A549 (cell line): ENCODE measurements around the gene CHID1. TPM values are rescaled to one million over a fixed set of nuclear protein-coding genes. Genes with fewer than 3 reads are reported as not detected.

ENCODE experiments used
- ATAC-seq, 2 experiments: fragments of 200-7000 bp in 1 of 2; fragments of >200 bp in 1 of 2; cut with Nextera tagmentation in 1 of 2; cut with Tn5 transposase in 1 of 2; 3 replicates each; pipeline versions ENCODE4 v1.8.0 to v1.9.1; 2018 to 2020; ENCODE audit warnings: mild to moderate bottlenecking in 1 of 2, moderate library complexity in 1 of 2
- CTCF ChIA-PET: fragments of 300-600 bp; sonication (Branson Sonifier 250); formaldehyde crosslinking; extraction: SDS; loops from one replicate; lab custom pipeline; 2021; ENCODE audit warnings: antibody characterized with exemption, inconsistent platforms; lab: Yijun Ruan, JAX
- POLR2A ChIA-PET: fragments of 350-600 bp; formaldehyde crosslinking; extraction: SDS; loops from one replicate; lab custom pipeline; 2021; ENCODE audit warnings: antibody characterized with exemption, inconsistent platforms; lab: Yijun Ruan, JAX
- DNase-seq, 2 experiments: peaks; one replicate each; pipeline versions ENCODE4 v3.0.0 to v3.0.0-alpha.2; 2011 to 2016; ENCODE audit warnings: low read depth in 1 of 2, low spot score in 1 of 2
- FAIRE-seq: peaks from 2 replicates; lab custom pipeline; 2011; peaks lifted over from hg19 to GRCh38; lab: Jason Lieb, UNC
- H3K27ac ChIP-seq, 2 experiments: fragments of >200 bp; sonication (Bioruptor Twin); formaldehyde crosslinking; 3 replicates each; pipeline ENCODE4 v1.5.1; 2016 to 2017
- H3K4me1 ChIP-seq: fragments of >200 bp; sonication (Bioruptor Twin); formaldehyde crosslinking; 3 replicates; pipeline ENCODE4 v1.6.1; 2016
- H3K4me2 ChIP-seq: fragments of >200 bp; sonication (Bioruptor Twin); formaldehyde crosslinking; 3 replicates; pipeline ENCODE4 v1.6.1; 2016
- H3K4me3 ChIP-seq: fragments of >200 bp; sonication (Bioruptor Twin); formaldehyde crosslinking; 3 replicates; pipeline ENCODE4 v1.5.1; 2016
- H3K9me3 ChIP-seq: fragments of >200 bp; sonication (Bioruptor Twin); formaldehyde crosslinking; 3 replicates; pipeline ENCODE4 v1.6.1; 2016
- ATOH8 ChIP-seq: fragments of 250-450 bp; sonication (Bioruptor Pico); IDR thresholded peaks from 2 replicates; pipeline ENCODE4 v1.5.0; 2020; ENCODE audit warnings: low read depth, mild to moderate bottlenecking, moderate library complexity
- BHLHE40 ChIP-seq: IDR thresholded peaks from 2 replicates; pipeline ENCODE4 v1.6.1; 2012; ENCODE audit warnings: low read depth, low read length, inconsistent platforms
- CTCF ChIP-seq: fragments of >200 bp; sonication (Bioruptor Twin); formaldehyde crosslinking; IDR thresholded peaks from 3 replicates; pipeline ENCODE4 v1.5.1; 2016
- ESRRA ChIP-seq: fragments of 150-350 bp; IDR thresholded peaks from 2 replicates; pipeline ENCODE4 v1.6.1; 2014; ENCODE audit warnings: mild to moderate bottlenecking, low read length, borderline replicate concordance
- FOSL2 ChIP-seq, 2 experiments: fragments of 450-650 bp in 1 of 2; fragments of >200 bp in 1 of 2; sonication (Bioruptor Twin) in 1 of 2; formaldehyde crosslinking; IDR thresholded peaks; 2 replicates each; pipeline versions ENCODE4 v1.5.0 to v1.6.1; 2016 to 2020; ENCODE audit warnings: mild to moderate bottlenecking in 1 of 2, moderate library complexity in 1 of 2
- GATA3 ChIP-seq: IDR thresholded peaks from 2 replicates; pipeline ENCODE4 v1.6.1; 2012; ENCODE audit warnings: borderline replicate concordance
- HOXB5 ChIP-seq: fragments of 250-450 bp; sonication (Bioruptor Pico); IDR thresholded peaks from 2 replicates; pipeline ENCODE4 v1.5.0; 2020; ENCODE audit warnings: mild to moderate bottlenecking, moderate library complexity
- JUN ChIP-seq, 2 experiments: fragments of >200 bp; sonication (Bioruptor Twin); formaldehyde crosslinking; IDR thresholded peaks; 2 replicates in 1 of 2; 3 replicates in 1 of 2; pipeline ENCODE4 v1.6.1; 2016 to 2017
- MAZ ChIP-seq: fragments of 150-350 bp; IDR thresholded peaks from 2 replicates; pipeline ENCODE4 v1.6.1; 2014; ENCODE audit warnings: antibody characterized with exemption, low read depth, low read length, borderline replicate concordance
- PBX3 ChIP-seq: IDR thresholded peaks from 2 replicates; pipeline ENCODE4 v1.6.1; 2012
- POLR2A ChIP-seq: IDR thresholded peaks from 2 replicates; pipeline ENCODE4 v1.6.1; 2012; ENCODE audit warnings: mild to moderate bottlenecking, low read length
- SREBF2 ChIP-seq: fragments of 450-650 bp; IDR thresholded peaks from 2 replicates; pipeline ENCODE4 v1.6.1; 2014; ENCODE audit warnings: mild to moderate bottlenecking, moderate library complexity
- ZSCAN20 ChIP-seq: fragments of 250-450 bp; sonication (Bioruptor Pico); IDR thresholded peaks from 2 replicates; pipeline ENCODE4 v1.8.0; 2022; ENCODE audit warnings: mild to moderate bottlenecking, moderate library complexity
- WGBS: methylation state at CpG from one replicate; pipeline ENCODE4 v1.1.6; 2017; ENCODE audit errors: missing lambda C conversion rate; 5-methylcytosine and 5-hydroxymethylcytosine counted together
- polyA plus RNA-seq, 4 experiments: library from polyadenylated mRNA; depleted of rRNA in 3 of 4; stranded (reverse); fragments of >200 nt; fragmentation: RNase III in 1 of 4; extraction: RNeasy Plus Mini Kit Qiagen cat#74134 plus additional on column Dnase treatment in 1 of 4; gene quantifications; 2 replicates in 3 of 4; 3 replicates in 1 of 4; pipeline ENCODE4 v1.2.3, GENCODE V29; 2011 to 2017

The CHID1 gene
- polyA plus RNA-seq, 2 of the 4 experiments (the other 2 are of a cell fraction), result 53.8 to 70.6 TPM

DNA sequence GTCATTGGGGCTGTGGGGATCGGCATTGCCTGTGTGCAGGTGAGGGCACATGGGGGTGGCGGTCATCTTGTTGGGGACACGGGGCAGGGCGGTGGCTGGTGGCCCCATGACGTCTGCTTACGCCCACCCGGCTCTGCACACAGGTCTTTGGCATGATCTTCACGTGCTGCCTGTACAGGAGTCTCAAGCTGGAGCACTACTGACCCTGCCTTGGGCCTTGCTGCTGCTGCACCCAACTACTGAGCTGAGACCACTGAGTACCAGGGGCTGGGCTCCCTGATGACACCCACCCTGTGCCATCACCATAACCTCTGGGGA is 72.7 kb downstream of the CHID1 start:
- no peak for TF ChIP-seq MAZ
- peak in 1 of 2 experiments; percentile 27; a peak in 1 of 5 replicates for TF ChIP-seq JUN (IDR thresholded peaks at IDR 0.05)
- TF ChIP-seq GATA3, result peak; percentile 2; the same call in 1 of the 2 replicates
- ChIA-PET CTCF (interaction anchor here (1.4 to 3.7 kb wide), 3 partner anchors 10 to 22 kb away, joined by 3 to 21 read pairs (median 4); no protein-coding TSS in a partner anchor), POLR2A (interaction anchor here (3.4 kb wide), 1 partner anchor 18 kb away, joined by 16 read pairs; the partner anchor contains the start of gene PNPLA2)
- Histone ChIP-seq H3K4me2 (peak overlapping the region; percentile 92), H3K27ac (peak overlapping the region; percentile 61 to 99), H3K9me3 (no peaks in the 10 kb centered on the region), H3K4me3 (no peak overlapping the region), H3K4me1 (peaks cover 66% of the 10 kb centered on the region)
- DNase-seq (no peak), FAIRE-seq (no peak), ATAC-seq (no peak)
- 66% methylated on average over 8 of the region's 8 CpGs for WGBS

GRCh38 chr11:837189-837989 is 73.2 kb downstream of the CHID1 start:
- DNase-seq (no peak), FAIRE-seq (no peak), ATAC-seq (peak in 1 of 2 experiments; percentile 0; a peak in 1 of 6 replicates)
- Histone ChIP-seq H3K4me3 (no peak overlapping the region), H3K4me2 (peak overlapping the region; percentile 92), H3K4me1 (peaks cover 66% of the 10 kb centered on the region), H3K27ac (peak overlapping the region; percentile 47 to 99; a peak in 5 of 6 replicates), H3K9me3 (no peaks in the 10 kb centered on the region)
- no peak for TF ChIP-seq HOXB5 (CRISPR knock-in tag)
- TF ChIP-seq POLR2A, result peak; percentile 28; the same call in 1 of the 2 replicates
- no peak for TF ChIP-seq BHLHE40
- no peak for TF ChIP-seq ZSCAN20 (CRISPR knock-in tag)
- TF ChIP-seq JUN (IDR thresholded peaks at IDR 0.05), result 0 out of 5 replicates have a peak, but pooled peaks have one; percentile 6 to 28
- TF ChIP-seq CTCF, result no peak
- no peak for TF ChIP-seq SREBF2
- TF ChIP-seq GATA3, result peak; percentile 4; the same call in 1 of the 2 replicates
- TF ChIP-seq ATOH8 (CRISPR knock-in tag), result no peak
- TF ChIP-seq FOSL2 (IDR thresholded peaks at IDR 0.05), result no peak
- TF ChIP-seq FOSL2 (CRISPR knock-in tag; IDR thresholded peaks at IDR 0.05), result no peak
- ChIA-PET CTCF (interaction anchor here (1.4 to 3.7 kb wide), 3 partner anchors 11 to 22 kb away, joined by 3 to 21 read pairs (median 4); no protein-coding TSS in a partner anchor), POLR2A (interaction anchor here (1.6 to 3.4 kb wide), 2 partner anchors 18 to 28 kb away, joined by 6 to 16 read pairs; partner anchors contain the start of genes PNPLA2 and RPLP2)
- WGBS, result 78% methylated on average over 18 of the region's 22 CpGs

GRCh38 chr11:836700-837099 is 73.9 kb downstream of the CHID1 start:
- Histone ChIP-seq H3K9me3 (no peaks in the 10 kb centered on the region), H3K4me3 (no peak overlapping the region), H3K4me1 (peaks cover 71% of the 10 kb centered on the region), H3K4me2 (peak overlapping the region; percentile 92), H3K27ac (peak overlapping the region; percentile 47 to 99)
- FAIRE-seq (no peak), ATAC-seq (no peak), DNase-seq (no peak)
- TF ChIP-seq ESRRA, result no peak
- no peak for TF ChIP-seq MAZ
- peak; percentile 35; the same call in 1 of the 2 replicates for TF ChIP-seq PBX3
- TF ChIP-seq ATOH8 (CRISPR knock-in tag), result no peak
- CTCF ChIA-PET, result interaction anchor here (3.7 kb wide), 1 partner anchor 12 kb away, joined by 21 read pairs; no protein-coding TSS in a partner anchor
- 87% methylated on average over 2 of the region's 9 CpGs for WGBS
- POLR2A ChIA-PET, result interaction anchor here (1.6 to 3.4 kb wide), 2 partner anchors 17 to 28 kb away, joined by 6 to 16 read pairs; partner anchors contain the start of genes PNPLA2 and RPLP2
